Stimulated activated CD8-positive, alpha-beta memory T cell treated with anti-CD3 and anti-CD28 coated beads, Interleukin-7, amount 100 ng/mL, for 1 hour (primary cell): Measurements from ENCODE around the gene CNTN6.

ENCODE experiments used
- DNase-seq, 2 donors: peaks; one replicate each; pipeline ENCODE4 v3.0.0-alpha.2; 2020; ENCODE audit warnings: low read depth in 2 of 2

The CNTN6 gene

GRCh38 chr3:1421577-1421976, 328.8 kb downstream of the CNTN6 start:
- no peak for DNase-seq

GRCh38 chr3:1423566-1424089, 330.8 kb downstream of the CNTN6 start:
- no peak for DNase-seq

- DNase-seq: no peak
Observed at GRCh38 chr3:1439395-1439794, 346.6 kb downstream of the CNTN6 start.

- no peak for DNase-seq
Observed at GRCh38 chr3:1442271-1442670, 349.4 kb downstream of the CNTN6 start.

GRCh38 chr3:1444195-1444594, 351.4 kb downstream of the CNTN6 start:
- no peak for DNase-seq

GRCh38 chr3:1446531-1446930, 353.7 kb downstream of the CNTN6 start:
- no peak for DNase-seq

- no peak for DNase-seq
Observed at GRCh38 chr3:1447452-1447851, 354.6 kb downstream of the CNTN6 start.

- DNase-seq: no peak
Observed at GRCh38 chr3:1448443-1448842, 355.6 kb downstream of the CNTN6 start.
